ENCODE results near the gene LSP1. TPM values are rescaled to one million over a fixed set of nuclear protein-coding genes. Genes with fewer than 3 reads are reported as not detected.

Gene LSP1
- total RNA-seq, 1 donor from 2014 or later, result not detected

- Mint-ChIP-seq H3K9me3 (ENCODE audit: low read depth) (peaks cover 5% of the 10 kb centered on the region), H3K27me3 (peaks cover 20% of the 10 kb centered on the region), H3K36me3 (ENCODE audit: insufficient read depth) (no peaks in the 10 kb centered on the region), H3K27ac (no peak overlapping the region), H3K4me1 (ENCODE audit: low read depth) (peaks cover 11% of the 10 kb centered on the region), H3K4me3 (ENCODE audit: low read depth) (no peak overlapping the region)
- TF ChIP-seq CTCF (IDR thresholded peaks at IDR 0.05; ENCODE audit: unreplicated experiment), result no peak
- DNase-seq (ENCODE audit: low spot score, unreplicated experiment), result no peak
Measured at GRCh38 chr11:1894759-1895158, 41.9 kb downstream of the LSP1 start.

DNA sequence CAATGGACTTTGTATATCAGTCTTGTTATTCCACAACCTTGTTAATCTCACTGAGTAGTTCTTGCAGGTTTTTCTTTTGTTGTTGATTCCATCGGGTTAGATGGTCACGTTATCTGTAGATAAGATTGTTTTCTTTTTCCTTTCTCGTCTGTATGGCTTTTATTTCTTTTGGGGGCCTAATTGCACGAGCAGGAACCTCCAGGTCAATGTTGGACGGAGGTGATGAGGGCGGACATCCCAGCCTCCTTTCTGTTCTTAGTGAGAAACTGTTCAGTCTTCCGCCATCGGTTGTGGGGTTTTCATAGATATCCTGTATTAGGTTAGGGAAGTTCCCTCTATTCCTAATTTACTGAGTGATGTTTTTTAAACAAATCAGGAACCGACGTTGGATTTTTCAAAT, 43.6 kb downstream of the LSP1 start:
- no peak for DNase-seq (ENCODE audit: low spot score, unreplicated experiment)
- no peak for TF ChIP-seq CTCF (IDR thresholded peaks at IDR 0.05; ENCODE audit: unreplicated experiment)
- Mint-ChIP-seq H3K4me1 (ENCODE audit: low read depth) (peaks cover 13% of the 10 kb centered on the region), H3K36me3 (ENCODE audit: insufficient read depth) (no peaks in the 10 kb centered on the region), H3K27ac (no peak overlapping the region), H3K27me3 (peaks cover 22% of the 10 kb centered on the region), H3K4me3 (ENCODE audit: low read depth) (no peak overlapping the region), H3K9me3 (ENCODE audit: low read depth) (peaks cover 5% of the 10 kb centered on the region)

GRCh38 chr11:1896923-1897322, 44.0 kb downstream of the LSP1 start:
- no peak for DNase-seq (ENCODE audit: low spot score, unreplicated experiment)
- peaks cover 13% of the 10 kb centered on the region for H3K4me1 Mint-ChIP-seq (ENCODE audit: low read depth)
- no peak for TF ChIP-seq CTCF (IDR thresholded peaks at IDR 0.05; ENCODE audit: unreplicated experiment)

DNA sequence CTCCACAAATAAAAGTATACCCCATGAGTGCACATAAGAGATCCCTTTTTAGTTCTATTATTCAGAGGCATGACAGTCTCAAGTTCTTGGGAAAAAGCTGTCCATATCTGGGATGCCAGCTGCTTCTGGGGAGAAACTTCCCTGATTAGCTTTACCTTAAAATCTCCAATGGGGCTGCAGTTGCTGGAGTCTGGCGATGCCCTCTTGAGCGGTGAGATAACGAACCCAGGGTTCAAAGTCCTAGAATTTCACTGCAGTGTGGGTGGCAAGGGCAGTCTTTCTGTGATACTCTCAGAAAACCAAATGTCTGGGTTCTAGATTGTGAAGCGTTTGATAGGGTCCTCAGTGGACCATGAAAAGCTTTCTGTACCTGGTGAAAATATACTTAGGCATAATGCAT, 46.2 kb downstream of the LSP1 start:
- Mint-ChIP-seq H3K4me1 (ENCODE audit: low read depth) (peaks cover 13% of the 10 kb centered on the region), H3K27ac (no peak overlapping the region), H3K4me3 (ENCODE audit: low read depth) (no peak overlapping the region), H3K27me3 (peaks cover 17% of the 10 kb centered on the region), H3K36me3 (ENCODE audit: insufficient read depth) (no peaks in the 10 kb centered on the region), H3K9me3 (ENCODE audit: low read depth) (peaks cover 5% of the 10 kb centered on the region)
- DNase-seq (ENCODE audit: low spot score, unreplicated experiment), result no peak
- TF ChIP-seq CTCF (IDR thresholded peaks at IDR 0.05; ENCODE audit: unreplicated experiment), result no peak

More at GRCh38 chr11:1896923-1897322, 44.0 kb downstream of the LSP1 start:
- no peak overlapping the region for H3K27ac Mint-ChIP-seq
- H3K27me3 Mint-ChIP-seq, result peaks cover 23% of the 10 kb centered on the region
- no peaks in the 10 kb centered on the region for H3K36me3 Mint-ChIP-seq (ENCODE audit: insufficient read depth)
- H3K4me3 Mint-ChIP-seq (ENCODE audit: low read depth), result no peak overlapping the region
- peaks cover 5% of the 10 kb centered on the region for H3K9me3 Mint-ChIP-seq (ENCODE audit: low read depth)

- Mint-ChIP-seq H3K27ac (no peak overlapping the region), H3K9me3 (ENCODE audit: low read depth) (peaks cover 5% of the 10 kb centered on the region), H3K4me3 (ENCODE audit: low read depth) (no peak overlapping the region), H3K36me3 (ENCODE audit: insufficient read depth) (no peaks in the 10 kb centered on the region), H3K27me3 (peaks cover 17% of the 10 kb centered on the region), H3K4me1 (ENCODE audit: low read depth) (peaks cover 13% of the 10 kb centered on the region)
- no peak for TF ChIP-seq CTCF (IDR thresholded peaks at IDR 0.05; ENCODE audit: unreplicated experiment)
- no peak for DNase-seq (ENCODE audit: low spot score, unreplicated experiment)
Measured at GRCh38 chr11:1899686-1900085, 46.8 kb downstream of the LSP1 start.

All from progenitor cell of endocrine pancreas (in vitro differentiated cells).